GM12874 (cell line): Measurements from ENCODE around the gene DAPK1.

Experiments
- CTCF ChIP-seq: IDR thresholded peaks from 2 replicates; pipeline ENCODE4 v1.5.1; 2011; ENCODE audit warnings: low read depth, mild to moderate bottlenecking, control low read depth, low read length, moderate library complexity; ENCODE audit not compliant: insufficient read depth

Gene DAPK1

GRCh38 chr9:87490225-87490624 lies 7.4 kb upstream of the DAPK1 start:
- no peak for TF ChIP-seq CTCF

- no peak for TF ChIP-seq CTCF
Measured at GRCh38 chr9:87490907-87491306, 6.8 kb upstream of the DAPK1 start.

DNA sequence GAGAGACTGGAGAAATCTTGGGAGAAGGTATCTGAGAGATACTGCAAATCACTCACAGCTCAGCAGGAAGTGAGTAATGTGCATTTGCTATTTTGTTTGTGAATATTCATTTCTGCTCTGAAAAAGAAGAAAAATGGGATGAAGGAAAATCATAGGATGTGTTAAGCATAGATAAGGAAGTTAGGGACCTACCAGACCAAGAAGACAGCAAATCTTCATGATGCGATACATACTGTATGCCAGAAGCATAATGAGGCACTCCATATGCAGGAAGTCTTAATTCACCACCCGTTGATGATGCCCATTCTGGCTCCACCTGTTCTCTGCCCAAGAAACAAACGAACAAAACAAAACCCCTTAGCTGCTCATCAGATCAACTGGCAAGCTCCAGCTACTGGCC lies 6.1 kb upstream of the DAPK1 start:
- no peak for TF ChIP-seq CTCF

DNA sequence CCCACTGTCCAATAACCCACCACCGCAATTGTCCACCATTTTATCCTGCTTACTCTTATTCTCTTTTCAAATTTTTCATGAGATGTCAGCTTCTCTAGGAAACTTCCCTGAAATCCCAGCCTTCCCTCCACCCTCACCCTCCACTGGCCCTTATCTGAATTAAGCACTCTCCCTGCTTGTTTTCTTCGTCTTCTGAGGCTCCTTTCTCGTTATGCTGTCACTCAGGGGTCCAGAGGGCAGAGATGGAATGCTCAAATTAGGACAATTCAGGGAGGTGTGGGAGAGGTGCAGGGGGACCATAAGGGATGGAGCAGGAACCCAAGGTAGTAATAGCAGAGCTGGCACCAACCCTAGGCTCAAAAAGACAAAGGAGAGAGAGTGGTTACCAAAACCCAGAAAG lies 5.0 kb upstream of the DAPK1 start:
- TF ChIP-seq CTCF = no peak

- no peak for TF ChIP-seq CTCF
Measured at GRCh38 chr9:87494970-87495471, 2.6 kb upstream of the DAPK1 start.

DNA sequence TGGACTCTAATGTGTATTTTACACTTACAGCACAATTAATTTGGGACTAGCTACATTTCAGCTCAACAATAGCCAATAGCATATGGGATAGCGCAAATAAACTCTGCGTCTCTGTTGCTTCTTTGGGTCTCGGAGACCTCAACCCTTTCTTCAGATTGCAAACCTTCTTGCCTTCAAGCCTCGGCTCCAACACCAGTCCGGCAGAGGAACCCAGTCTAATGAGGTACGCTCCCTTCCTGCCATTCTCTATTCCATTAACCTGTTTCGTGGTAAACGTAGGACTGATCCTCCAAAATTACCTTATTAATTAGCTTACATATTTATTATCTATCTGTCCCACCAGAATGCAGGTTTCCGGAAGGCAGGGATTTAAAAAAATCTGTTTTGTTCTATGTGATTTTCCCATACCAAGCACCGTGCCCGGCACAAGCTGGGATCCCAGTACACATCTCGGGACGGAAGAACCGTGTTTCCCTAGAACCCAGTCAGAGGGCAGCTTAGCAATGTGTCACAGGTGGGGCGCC lies 525 bp upstream of the DAPK1 start:
- no peak for TF ChIP-seq CTCF

- peak; percentile 21; the same call in 1 of the 2 replicates for TF ChIP-seq CTCF
Measured at GRCh38 chr9:87498046-87498810, 561 bp downstream of the DAPK1 start.
